Activated CD4-positive, alpha-beta T cell treated with anti-CD3 and anti-CD28 coated beads for 36 hours (primary cell): ENCODE data around the gene TRMT2B. TPM values are rescaled to one million over a fixed set of nuclear protein-coding genes. Genes with fewer than 3 reads are reported as not detected.
A peak's percentile ranks its signal among the peaks of the same experiment; 100 is the strongest.

ENCODE experiments used
- ATAC-seq: fragments of 200-7000 bp; cut with Tn5 transposase; one replicate; pipeline ENCODE4 v1.10.0; 2021; ENCODE audit warnings: mild to moderate bottlenecking, moderate library complexity
- CTCF ChIA-PET: fragments of 350-600 bp; sonication (Branson Sonifier 250); formaldehyde crosslinking; loops from one replicate; lab custom pipeline; 2021; ENCODE audit warnings: antibody characterized with exemption; lab: Charles Lee
- POLR2A ChIA-PET: fragments of 350-600 bp; sonication (Branson Sonifier 250); formaldehyde crosslinking; loops from one replicate; lab custom pipeline; 2021; ENCODE audit warnings: antibody characterized with exemption, inconsistent platforms; lab: Charles Lee
- DNase-seq: peaks from one replicate; pipeline ENCODE4 v3.0.0-alpha.2; 2020
- H3K27ac Mint-ChIP-seq: one replicate; pipeline ENCODE4 v1.8.0; 2021; ENCODE audit warnings: mixed read lengths
- H3K27me3 Mint-ChIP-seq: one replicate; pipeline ENCODE4 v1.8.0; 2021; ENCODE audit warnings: mixed read lengths
- H3K36me3 Mint-ChIP-seq: one replicate; pipeline ENCODE4 v1.8.0; 2021; ENCODE audit warnings: low read depth, mixed read lengths
- H3K4me1 Mint-ChIP-seq: one replicate; pipeline ENCODE4 v1.8.0; 2021; ENCODE audit warnings: mixed read lengths
- H3K4me3 Mint-ChIP-seq: one replicate; pipeline ENCODE4 v1.8.0; 2021; ENCODE audit warnings: mild to moderate bottlenecking, moderate library complexity, mixed read lengths
- H3K9me3 Mint-ChIP-seq: one replicate; pipeline ENCODE4 v1.8.0; 2021; ENCODE audit warnings: low read depth, mixed read lengths
- intact Hi-C, 2 experiments: fragments of 100-400 bp; cut with DNase I in 1 of 2; cut with micrococcal nuclease in 1 of 2; formaldehyde crosslinking; loops; one replicate each; pipeline versions ENCODE4 v1.14.2 to v1.15.1; 2022 to 2024; cut with DNase I, micrococcal nuclease
- total RNA-seq, 2 experiments: library from RNA; stranded (reverse); gene quantifications; one replicate each; pipeline ENCODE4 v1.2.3, GENCODE V29; 2021

TRMT2B gene
- 10 to 100 TPM; 20.6 to 24.3 TPM for total RNA-seq

DNA sequence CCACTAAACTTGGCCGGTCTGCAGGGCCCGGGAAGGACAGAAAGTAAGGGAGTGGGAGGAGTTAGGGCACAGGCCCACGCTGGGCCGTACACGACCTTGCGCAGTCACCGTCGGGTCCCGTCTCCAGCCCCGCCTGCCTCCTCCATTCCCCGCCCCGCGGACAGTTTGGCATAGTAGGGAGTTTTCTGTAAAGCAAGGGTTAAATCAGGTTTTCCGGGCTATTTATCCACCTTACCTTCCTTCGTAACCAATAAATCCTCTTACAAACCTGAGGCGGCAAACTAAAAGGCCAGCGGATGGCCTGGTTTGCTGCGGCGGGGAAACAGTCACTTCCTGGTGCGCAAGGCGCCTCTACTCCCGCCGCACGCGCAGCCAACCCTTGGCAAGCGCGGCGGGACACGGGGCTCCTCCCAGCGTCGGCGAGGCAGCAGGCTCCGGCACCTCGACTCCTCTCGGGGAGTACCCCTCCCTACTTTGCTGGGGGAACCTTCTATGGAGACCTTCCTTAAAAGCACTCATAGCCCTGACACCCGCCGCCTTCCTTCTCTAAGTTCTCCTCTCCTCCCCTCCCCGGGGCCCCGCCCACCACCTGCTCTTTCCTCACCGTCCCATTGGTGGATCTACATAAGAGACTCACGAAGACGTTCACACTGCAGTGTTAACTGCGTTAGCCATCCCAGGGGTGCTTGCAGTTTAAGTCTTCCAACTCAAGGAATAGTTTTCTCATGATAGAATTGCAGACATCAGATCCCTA is at the start of gene TRMT2B:
TRMT2B (minus strand) TSS at position 563 of the 754 bp plus-strand sequence. CDS start 9,822 bp downstream, outside the sequence.
- peaks cover 13% of the 10 kb centered on the region for H3K36me3 Mint-ChIP-seq
- CTCF ChIA-PET, result no interaction called here
- H3K9me3 Mint-ChIP-seq, result no peaks in the 10 kb centered on the region
- intact Hi-C loops, result loop anchor here (1.0 to 5.0 kb wide), 10 partner anchors 47 to 356 kb away; partner anchors contain the start of genes CENPI (in 2 of the 2), CSTF2 (in 1 of the 2), GLA (in 1 of the 2) and HNRNPH2 (in 1 of the 2)
- DNase-seq (peak; percentile 90), ATAC-seq (peak; percentile 88)
- H3K4me3 Mint-ChIP-seq, result peak within 1 kb of the TSS; percentile 83
- H3K4me1 Mint-ChIP-seq, result peaks cover 29% of the 10 kb centered on the region
- H3K27ac Mint-ChIP-seq, result peak within 1 kb of the TSS; percentile 94
- POLR2A ChIA-PET, result no interaction called here
- no peaks in the 10 kb centered on the region for H3K27me3 Mint-ChIP-seq

DNA sequence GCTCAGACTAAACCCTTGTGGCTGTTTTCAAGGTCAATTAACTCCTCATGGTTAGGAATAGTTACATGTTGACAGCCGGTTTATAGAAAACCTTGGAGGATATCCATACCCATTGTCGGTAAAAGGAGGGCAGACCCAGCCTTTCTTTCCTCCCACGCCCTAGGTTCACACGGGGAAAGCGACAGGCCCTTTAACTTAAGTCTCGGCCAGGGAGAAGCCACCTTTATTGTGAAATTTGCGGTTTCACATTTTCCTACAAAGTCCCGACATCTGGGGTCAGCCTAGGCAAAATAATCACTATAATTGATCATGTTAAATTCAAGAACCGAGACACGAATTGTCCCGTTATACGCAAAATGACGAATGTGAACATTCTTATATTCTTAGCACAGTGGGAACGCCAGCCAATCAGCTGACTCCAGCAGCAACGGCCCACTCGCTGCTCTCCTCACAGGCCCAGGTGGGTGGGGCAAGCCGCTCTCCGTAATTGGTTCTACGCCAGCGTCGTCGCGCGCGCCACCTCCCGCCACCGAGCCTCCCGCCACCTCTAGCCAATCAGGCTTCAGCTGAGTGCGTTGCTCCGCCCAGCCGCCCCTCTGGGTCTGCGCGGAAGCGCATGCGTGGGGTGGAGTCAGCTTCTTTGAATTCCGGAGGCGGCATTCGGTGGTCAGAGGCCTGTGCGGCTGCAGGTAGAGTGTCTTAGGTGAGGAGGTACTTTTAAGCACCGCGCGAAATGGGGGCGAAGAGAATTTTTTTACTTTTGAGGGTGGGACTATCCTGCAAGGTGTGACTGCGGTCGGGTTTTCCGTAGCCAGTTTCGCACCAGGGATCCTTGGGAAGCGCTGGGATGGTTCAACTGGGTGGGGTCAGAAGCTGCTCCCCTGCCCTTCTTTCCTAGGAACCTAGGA is 45.9 kb upstream of the TRMT2B start, which contains the start of gene CENPI:
CENPI (plus strand) TSS at position 659 of the 908 bp plus-strand sequence. CDS start 2,867 bp downstream, outside the sequence.
- peak; percentile 99 for ATAC-seq
- peak; percentile 95 for DNase-seq
- Mint-ChIP-seq H3K27me3 (no peaks in the 10 kb centered on the region), H3K4me1 (peaks cover 19% of the 10 kb centered on the region), H3K27ac (peak within 1 kb of the TSS; percentile 85), H3K36me3 (peaks cover 13% of the 10 kb centered on the region), H3K4me3 (peak within 1 kb of the TSS; percentile 79), H3K9me3 (no peaks in the 10 kb centered on the region)
- ChIA-PET CTCF (interaction anchor here (0.7 to 1.0 kb wide), 3 partner anchors 10 to 252 kb away, joined by 3 to 4 read pairs (median 4); no protein-coding TSS in a partner anchor), POLR2A (interaction anchor here (0.6 to 0.7 kb wide), 2 partner anchors 18 to 333 kb away, joined by 3 to 4 read pairs; no protein-coding TSS in a partner anchor)
- intact Hi-C loops, result loop anchor here (1.0 to 5.0 kb wide), 9 partner anchors 45 to 310 kb away; partner anchors contain the start of genes RPL36A (in 2 of the 2), TIMM8A (in 2 of the 2), CSTF2 (in 1 of the 2) and GLA (in 1 of the 2)

DNA sequence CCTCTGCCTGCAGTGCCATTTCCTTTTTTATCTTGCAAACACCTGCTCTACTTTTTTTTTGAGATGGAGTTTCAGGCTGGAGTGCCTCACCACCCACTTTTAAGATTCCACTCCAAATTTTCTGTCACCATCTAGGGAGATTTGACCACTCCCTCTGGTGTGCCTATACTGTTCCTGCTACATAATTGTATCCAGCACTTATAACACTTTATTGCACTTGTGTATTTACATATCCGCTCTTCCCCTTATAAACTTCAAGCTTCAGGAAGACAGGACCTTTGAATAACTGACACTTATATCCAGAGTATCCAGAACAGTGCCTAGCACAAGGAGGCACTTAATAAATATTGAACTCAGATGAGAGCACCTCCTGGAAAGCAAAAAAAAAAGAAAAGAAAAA is 39.9 kb upstream of the TRMT2B start:
- ChIA-PET CTCF (no interaction called here), POLR2A (no interaction called here)
- intact Hi-C loops, result no loop called here
- no peaks in the 10 kb centered on the region for H3K9me3 Mint-ChIP-seq
- no peaks in the 10 kb centered on the region for H3K27me3 Mint-ChIP-seq
- H3K4me1 Mint-ChIP-seq, result peaks cover 2% of the 10 kb centered on the region
- H3K36me3 Mint-ChIP-seq, result no peaks in the 10 kb centered on the region
- no peak overlapping the region for H3K4me3 Mint-ChIP-seq
- no peak overlapping the region for H3K27ac Mint-ChIP-seq
- DNase-seq, result no peak
- ATAC-seq, result no peak

- Mint-ChIP-seq H3K27ac (no peak overlapping the region), H3K36me3 (no peaks in the 10 kb centered on the region), H3K4me1 (peaks cover 8% of the 10 kb centered on the region), H3K27me3 (peaks cover 14% of the 10 kb centered on the region), H3K9me3 (no peaks in the 10 kb centered on the region), H3K4me3 (no peak overlapping the region)
- DNase-seq, result no peak
- intact Hi-C loops, result no loop called here
- no peak for ATAC-seq
- ChIA-PET CTCF (interaction anchor here (0.5 kb wide), 1 partner anchor 441 kb away, joined by 5 read pairs; no protein-coding TSS in a partner anchor), POLR2A (no interaction called here)
Observed at GRCh38 chrX:101081231-101081630, 29.3 kb upstream of the TRMT2B start.

DNA sequence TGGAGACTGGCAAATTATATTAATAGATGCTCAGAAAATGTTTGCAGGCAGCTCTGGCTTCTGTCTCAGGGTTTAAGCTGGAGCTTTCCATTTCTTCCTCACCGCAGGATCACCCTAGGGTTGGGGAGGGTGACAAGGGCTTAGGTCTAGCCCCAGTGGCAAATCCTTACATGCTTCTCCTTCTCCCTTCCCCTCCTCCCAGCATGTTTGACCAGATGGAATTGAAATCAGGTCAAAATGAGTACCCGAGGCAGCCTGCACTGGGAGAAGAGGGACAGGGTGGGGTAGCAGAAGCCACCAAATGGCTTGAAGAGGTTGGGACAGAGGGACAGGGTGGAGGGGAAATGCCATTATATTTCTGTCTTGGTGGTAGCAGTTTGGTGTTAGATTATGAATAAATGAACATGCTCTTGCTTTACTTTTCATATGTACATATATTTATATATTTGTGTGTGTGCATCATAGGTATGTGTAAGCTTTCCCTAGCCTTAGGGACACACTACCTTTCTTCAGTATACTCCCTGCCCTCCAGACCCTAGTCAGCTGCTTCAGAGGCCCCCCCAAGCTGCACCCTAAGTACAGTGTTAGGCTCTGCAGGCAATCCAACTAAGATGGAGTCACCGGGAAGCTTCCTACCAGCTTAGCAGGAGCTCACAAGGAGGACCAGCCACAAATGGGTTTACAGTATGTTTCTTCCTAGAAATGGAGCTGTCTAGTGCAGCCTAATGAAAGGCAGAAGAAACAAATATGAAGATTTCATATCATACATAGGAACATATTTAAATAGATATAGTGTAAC is 28.6 kb upstream of the TRMT2B start:
- no peak for ATAC-seq
- no peak overlapping the region for H3K4me3 Mint-ChIP-seq

GRCh38 chrX:101079736-101080270 is 27.9 kb upstream of the TRMT2B start:
- ChIA-PET POLR2A (interaction anchor here (0.6 kb wide), 1 partner anchor 18 kb away, joined by 3 read pairs; the partner anchor contains the start of gene CENPI), CTCF (no interaction called here)
- Mint-ChIP-seq H3K36me3 (no peaks in the 10 kb centered on the region), H3K27me3 (peaks cover 14% of the 10 kb centered on the region), H3K4me1 (peaks cover 8% of the 10 kb centered on the region), H3K27ac (no peak overlapping the region), H3K4me3 (no peak overlapping the region), H3K9me3 (no peaks in the 10 kb centered on the region)
- no peak for ATAC-seq
- DNase-seq, result no peak
- intact Hi-C loops, result no loop called here

More for the DNA sequence above, 28.6 kb upstream of the TRMT2B start:
- Mint-ChIP-seq H3K4me1 (peaks cover 8% of the 10 kb centered on the region), H3K27me3 (peaks cover 14% of the 10 kb centered on the region), H3K9me3 (no peaks in the 10 kb centered on the region), H3K36me3 (no peaks in the 10 kb centered on the region), H3K27ac (no peak overlapping the region)
- ChIA-PET CTCF (no interaction called here), POLR2A (interaction anchor here (0.6 kb wide), 1 partner anchor 17 kb away, joined by 3 read pairs; the partner anchor contains the start of gene CENPI)
- DNase-seq, result no peak
- intact Hi-C loops, result no loop called here

GRCh38 chrX:101078716-101079598 is 27.0 kb upstream of the TRMT2B start, which contains the start of gene TMEM35A:
Gene TMEM35A (plus strand): TSS chrX:101078879. CDS start chrX:101079003, 124 bp downstream.
- peaks cover 14% of the 10 kb centered on the region for H3K27me3 Mint-ChIP-seq
- ATAC-seq (no peak), DNase-seq (no peak)
- no peaks in the 10 kb centered on the region for H3K36me3 Mint-ChIP-seq
- H3K4me1 Mint-ChIP-seq, result peaks cover 8% of the 10 kb centered on the region
- POLR2A ChIA-PET, result no interaction called here
- intact Hi-C loops, result no loop called here
- CTCF ChIA-PET, result no interaction called here
- H3K9me3 Mint-ChIP-seq, result no peaks in the 10 kb centered on the region
- H3K4me3 Mint-ChIP-seq, result no peak within 1 kb of the TSS
- H3K27ac Mint-ChIP-seq, result no peak within 1 kb of the TSS

- CTCF ChIA-PET, result no interaction called here
- no peak overlapping the region for H3K27ac Mint-ChIP-seq
- no peaks in the 10 kb centered on the region for H3K9me3 Mint-ChIP-seq
- POLR2A ChIA-PET, result no interaction called here
- no peak for DNase-seq
- intact Hi-C loops, result no loop called here
- no peaks in the 10 kb centered on the region for H3K4me1 Mint-ChIP-seq
- ATAC-seq, result no peak
- no peaks in the 10 kb centered on the region for H3K36me3 Mint-ChIP-seq
- no peak overlapping the region for H3K4me3 Mint-ChIP-seq
- H3K27me3 Mint-ChIP-seq, result no peaks in the 10 kb centered on the region
Observed at GRCh38 chrX:101071582-101071981, 19.7 kb upstream of the TRMT2B start.

- no peak overlapping the region for H3K27ac Mint-ChIP-seq
- H3K36me3 Mint-ChIP-seq, result no peaks in the 10 kb centered on the region
- DNase-seq (no peak), ATAC-seq (no peak)
- no peaks in the 10 kb centered on the region for H3K27me3 Mint-ChIP-seq
- H3K4me1 Mint-ChIP-seq, result peaks cover 1% of the 10 kb centered on the region
- POLR2A ChIA-PET, result no interaction called here
- no peaks in the 10 kb centered on the region for H3K9me3 Mint-ChIP-seq
- CTCF ChIA-PET, result no interaction called here
- intact Hi-C loops, result no loop called here
- no peak overlapping the region for H3K4me3 Mint-ChIP-seq
Observed at GRCh38 chrX:101062176-101062575, 10.3 kb upstream of the TRMT2B start.
